K562 (cell line): ENCODE results near the gene EGFR. TPM values are rescaled to one million over a fixed set of nuclear protein-coding genes. Genes with fewer than 3 reads are reported as not detected.

Source experiments
- CEBPG ChIP-seq, 3 experiments: fragments of 200-800 bp in 1 of 3; sonication (Bioruptor generic) in 1 of 3; sonication (generic) in 1 of 3; formaldehyde crosslinking in 1 of 3; IDR thresholded peaks in 2 of 3; conservative IDR thresholded peaks in 1 of 3; 2 replicates each; pipeline versions ENCODE4 v1.6.1 to v1.8.0; 2016 to 2022; ENCODE audit warnings: missing compliant biosample characterization in 2 of 3, missing genetic modification characterization in 2 of 3, mild to moderate bottlenecking in 1 of 3, missing genetic modification reagents in 1 of 3
- CHD2 ChIP-seq: IDR thresholded peaks from 2 replicates; pipeline ENCODE4 v1.6.1; 2011; ENCODE audit warnings: low read depth, low read length
- FOXA1 ChIP-seq: fragments of 450-650 bp; IDR thresholded peaks from 2 replicates; pipeline ENCODE4 v1.6.1; 2016; ENCODE audit warnings: mild to moderate bottlenecking, borderline replicate concordance
- FOXP1 ChIP-seq: sonication (generic); formaldehyde crosslinking; IDR thresholded peaks from 2 replicates; pipeline ENCODE4 v1.8.0; 2022; ENCODE audit warnings: mild to moderate bottlenecking, missing genetic modification reagents
- MXI1 ChIP-seq: IDR thresholded peaks from 2 replicates; pipeline ENCODE4 v1.6.1; 2011; ENCODE audit warnings: low read depth, mild to moderate bottlenecking, improper control_type of control experiment, low read length
- NFIC ChIP-seq: fragments of 450-650 bp; IDR thresholded peaks from 2 replicates; pipeline ENCODE4 v1.6.1; 2017; ENCODE audit warnings: mild to moderate bottlenecking, inconsistent platforms
- NFRKB ChIP-seq: fragments of 450-650 bp; IDR thresholded peaks from 2 replicates; pipeline ENCODE4 v1.6.1; 2016; ENCODE audit warnings: low read depth
- POLR2G ChIP-seq: fragments of 200-400 bp; formaldehyde crosslinking; IDR thresholded peaks from 2 replicates; pipeline ENCODE4 v1.6.1; 2017; ENCODE audit warnings: low read depth, mild to moderate bottlenecking, antibody characterized with exemption, low read length, moderate library complexity
- TOE1 ChIP-seq, 2 experiments: fragments of 450-650 bp in 1 of 2; sonication (generic) in 1 of 2; formaldehyde crosslinking in 1 of 2; IDR thresholded peaks; 2 replicates each; pipeline versions ENCODE4 v1.7.1 to v1.8.0; 2016 to 2022; ENCODE audit warnings: borderline replicate concordance in 2 of 2, mild to moderate bottlenecking in 2 of 2, antibody characterized with exemption in 1 of 2, inconsistent platforms in 1 of 2, low read depth in 1 of 2, missing genetic modification reagents in 1 of 2, moderate library complexity in 1 of 2
- ZC3H8 ChIP-seq: fragments of 450-650 bp; IDR thresholded peaks from 2 replicates; pipeline ENCODE4 v1.6.1; 2017
- ZNF77 ChIP-seq: fragments of 250-450 bp; sonication (Bioruptor Pico); IDR thresholded peaks from 2 replicates; pipeline ENCODE4 v1.5.0; 2020
- polyA plus RNA-seq, 8 experiments: library from polyadenylated mRNA; depleted of rRNA in 4 of 8; stranded (reverse) in 5 of 8; unstranded in 3 of 8; fragments of >200 nt; fragmentation: Nextera tagmentation in 2 of 8; fragmentation: Illumina TruSeq in 1 of 8; extraction: Ambion mirVana in 2 of 8; extraction: Trizol in 1 of 8; gene quantifications; 2 replicates each; pipeline versions ENCODE4 v1.2.1 to v1.2.3, GENCODE V29; 2011 to 2014; ENCODE audit warnings: inconsistent platforms in 1 of 8, missing spikeins in 1 of 8
- total RNA-seq, 7 experiments: library from RNA; depleted of rRNA in 6 of 7; stranded (reverse); fragments of >200 nt in 6 of 7; fragmentation: Illumina TruSeq in 2 of 7; extraction: Trizol in 2 of 7; gene quantifications; 2 replicates each; pipeline versions ENCODE4 v1.2.1 to v1.2.3, GENCODE V29; 2011 to 2021; ENCODE audit warnings: low replicate concordance in 1 of 7
- TF ChIP-seq, protein P1 (sequence below): fragments of 450-650 bp; conservative IDR thresholded peaks from 2 replicates; pipeline ENCODE4 v1.6.1; 2016; ENCODE audit warnings: missing genetic modification characterization, low read depth, mild to moderate bottlenecking, control low read depth, missing compliant biosample characterization
- TF ChIP-seq, protein P2 (sequence below): fragments of 150-350 bp; IDR thresholded peaks from 2 replicates; pipeline ENCODE4 v1.6.1; 2014; ENCODE audit warnings: low read depth, mild to moderate bottlenecking, low read length, borderline replicate concordance
- TF ChIP-seq, protein P3 (sequence below): sonication (generic); formaldehyde crosslinking; IDR thresholded peaks from 2 replicates; pipeline ENCODE4 v1.8.1; 2023; ENCODE audit warnings: mild to moderate bottlenecking, missing genetic modification reagents, moderate library complexity
- TF ChIP-seq, protein P4 (sequence below): fragments of 250-450 bp; sonication (Bioruptor Pico); IDR thresholded peaks from 2 replicates; pipeline ENCODE4 v1.5.0; 2022; ENCODE audit warnings: mild to moderate bottlenecking
- TF ChIP-seq, protein P5 (sequence below): sonication (generic); formaldehyde crosslinking; IDR thresholded peaks from 2 replicates; pipeline ENCODE4 v1.8.0; 2022; ENCODE audit warnings: mild to moderate bottlenecking, low read depth, missing genetic modification reagents

The EGFR gene
- total and polyA plus RNA-seq, 9 of the 15 experiments (the other 6 are each of a cell fraction or from before 2014, with no cell fraction given) = 0.13 TPM; not detected in 8

DNA sequence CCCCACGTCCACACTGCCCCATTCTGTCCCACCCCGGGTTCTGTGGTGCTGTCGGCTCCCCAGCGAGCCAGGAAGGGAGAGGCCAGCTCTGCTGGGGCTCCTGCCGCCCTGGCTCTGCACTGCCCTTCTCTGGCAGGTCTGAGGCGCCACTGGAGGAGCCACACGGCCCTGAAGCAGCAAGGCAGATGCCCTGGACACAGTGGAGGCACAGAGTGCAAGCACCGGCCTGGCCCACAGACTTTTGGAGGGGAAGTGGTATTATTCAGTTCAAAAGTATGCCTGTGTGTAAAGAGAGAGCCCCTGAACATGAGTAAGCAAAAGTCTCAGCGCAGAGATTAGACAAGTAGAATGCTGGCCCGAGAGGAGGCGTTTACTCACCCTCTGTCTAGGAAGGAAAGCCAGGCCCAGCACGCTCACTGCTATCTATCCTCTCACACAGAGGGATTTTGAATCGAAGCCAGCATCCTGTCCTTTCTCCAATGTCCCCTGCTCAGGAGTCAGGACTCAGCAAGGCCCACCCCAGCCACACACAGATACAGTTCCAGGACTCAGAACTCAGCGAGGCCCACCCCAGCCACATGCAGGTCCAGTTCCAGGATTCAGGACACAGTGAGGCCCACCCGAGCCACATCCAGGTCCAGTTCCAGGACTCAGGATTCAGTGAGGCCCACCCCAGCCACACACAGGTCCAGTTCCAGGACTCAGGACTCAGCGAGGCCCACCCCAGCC is 115.0 kb downstream of the EGFR start (continued):
- TF ChIP-seq, protein P1, sequence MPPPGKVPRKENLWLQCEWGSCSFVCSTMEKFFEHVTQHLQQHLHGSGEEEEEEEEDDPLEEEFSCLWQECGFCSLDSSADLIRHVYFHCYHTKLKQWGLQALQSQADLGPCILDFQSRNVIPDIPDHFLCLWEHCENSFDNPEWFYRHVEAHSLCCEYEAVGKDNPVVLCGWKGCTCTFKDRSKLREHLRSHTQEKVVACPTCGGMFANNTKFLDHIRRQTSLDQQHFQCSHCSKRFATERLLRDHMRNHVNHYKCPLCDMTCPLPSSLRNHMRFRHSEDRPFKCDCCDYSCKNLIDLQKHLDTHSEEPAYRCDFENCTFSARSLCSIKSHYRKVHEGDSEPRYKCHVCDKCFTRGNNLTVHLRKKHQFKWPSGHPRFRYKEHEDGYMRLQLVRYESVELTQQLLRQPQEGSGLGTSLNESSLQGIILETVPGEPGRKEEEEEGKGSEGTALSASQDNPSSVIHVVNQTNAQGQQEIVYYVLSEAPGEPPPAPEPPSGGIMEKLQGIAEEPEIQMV (tag) = no peak
- TF ChIP-seq, protein P2, sequence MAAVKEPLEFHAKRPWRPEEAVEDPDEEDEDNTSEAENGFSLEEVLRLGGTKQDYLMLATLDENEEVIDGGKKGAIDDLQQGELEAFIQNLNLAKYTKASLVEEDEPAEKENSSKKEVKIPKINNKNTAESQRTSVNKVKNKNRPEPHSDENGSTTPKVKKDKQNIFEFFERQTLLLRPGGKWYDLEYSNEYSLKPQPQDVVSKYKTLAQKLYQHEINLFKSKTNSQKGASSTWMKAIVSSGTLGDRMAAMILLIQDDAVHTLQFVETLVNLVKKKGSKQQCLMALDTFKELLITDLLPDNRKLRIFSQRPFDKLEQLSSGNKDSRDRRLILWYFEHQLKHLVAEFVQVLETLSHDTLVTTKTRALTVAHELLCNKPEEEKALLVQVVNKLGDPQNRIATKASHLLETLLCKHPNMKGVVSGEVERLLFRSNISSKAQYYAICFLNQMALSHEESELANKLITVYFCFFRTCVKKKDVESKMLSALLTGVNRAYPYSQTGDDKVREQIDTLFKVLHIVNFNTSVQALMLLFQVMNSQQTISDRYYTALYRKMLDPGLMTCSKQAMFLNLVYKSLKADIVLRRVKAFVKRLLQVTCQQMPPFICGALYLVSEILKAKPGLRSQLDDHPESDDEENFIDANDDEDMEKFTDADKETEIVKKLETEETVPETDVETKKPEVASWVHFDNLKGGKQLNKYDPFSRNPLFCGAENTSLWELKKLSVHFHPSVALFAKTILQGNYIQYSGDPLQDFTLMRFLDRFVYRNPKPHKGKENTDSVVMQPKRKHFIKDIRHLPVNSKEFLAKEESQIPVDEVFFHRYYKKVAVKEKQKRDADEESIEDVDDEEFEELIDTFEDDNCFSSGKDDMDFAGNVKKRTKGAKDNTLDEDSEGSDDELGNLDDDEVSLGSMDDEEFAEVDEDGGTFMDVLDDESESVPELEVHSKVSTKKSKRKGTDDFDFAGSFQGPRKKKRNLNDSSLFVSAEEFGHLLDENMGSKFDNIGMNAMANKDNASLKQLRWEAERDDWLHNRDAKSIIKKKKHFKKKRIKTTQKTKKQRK = no peak
- TF ChIP-seq, protein P3, sequence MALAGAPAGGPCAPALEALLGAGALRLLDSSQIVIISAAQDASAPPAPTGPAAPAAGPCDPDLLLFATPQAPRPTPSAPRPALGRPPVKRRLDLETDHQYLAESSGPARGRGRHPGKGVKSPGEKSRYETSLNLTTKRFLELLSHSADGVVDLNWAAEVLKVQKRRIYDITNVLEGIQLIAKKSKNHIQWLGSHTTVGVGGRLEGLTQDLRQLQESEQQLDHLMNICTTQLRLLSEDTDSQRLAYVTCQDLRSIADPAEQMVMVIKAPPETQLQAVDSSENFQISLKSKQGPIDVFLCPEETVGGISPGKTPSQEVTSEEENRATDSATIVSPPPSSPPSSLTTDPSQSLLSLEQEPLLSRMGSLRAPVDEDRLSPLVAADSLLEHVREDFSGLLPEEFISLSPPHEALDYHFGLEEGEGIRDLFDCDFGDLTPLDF (CRISPR knock-in tag) = no peak
- TF ChIP-seq NFIC (peak; percentile 71), FOXP1 (no peak), POLR2G (peak; percentile 46; the same call in 1 of the 2 replicates), TOE1 (IDR thresholded peaks at IDR 0.05; ENCODE audit: borderline replicate concordance) (no peak), TOE1 (CRISPR knock-in tag; IDR thresholded peaks at IDR 0.05; ENCODE audit: borderline replicate concordance, low read depth) (no peak), CHD2 (no peak), FOXA1 (no peak), ZNF77 (CRISPR knock-in tag) (no peak), MXI1 (no peak), ZC3H8 (no peak), CEBPG (CRISPR knock-in tag; IDR thresholded peaks at IDR 0.05) (no peak), CEBPG (tag; conservative IDR thresholded peaks at IDR 0.05 in 1 of 2, IDR thresholded peaks at IDR 0.05 in 1 of 2) (no peak), NFRKB (no peak)
- TF ChIP-seq, protein P4, sequence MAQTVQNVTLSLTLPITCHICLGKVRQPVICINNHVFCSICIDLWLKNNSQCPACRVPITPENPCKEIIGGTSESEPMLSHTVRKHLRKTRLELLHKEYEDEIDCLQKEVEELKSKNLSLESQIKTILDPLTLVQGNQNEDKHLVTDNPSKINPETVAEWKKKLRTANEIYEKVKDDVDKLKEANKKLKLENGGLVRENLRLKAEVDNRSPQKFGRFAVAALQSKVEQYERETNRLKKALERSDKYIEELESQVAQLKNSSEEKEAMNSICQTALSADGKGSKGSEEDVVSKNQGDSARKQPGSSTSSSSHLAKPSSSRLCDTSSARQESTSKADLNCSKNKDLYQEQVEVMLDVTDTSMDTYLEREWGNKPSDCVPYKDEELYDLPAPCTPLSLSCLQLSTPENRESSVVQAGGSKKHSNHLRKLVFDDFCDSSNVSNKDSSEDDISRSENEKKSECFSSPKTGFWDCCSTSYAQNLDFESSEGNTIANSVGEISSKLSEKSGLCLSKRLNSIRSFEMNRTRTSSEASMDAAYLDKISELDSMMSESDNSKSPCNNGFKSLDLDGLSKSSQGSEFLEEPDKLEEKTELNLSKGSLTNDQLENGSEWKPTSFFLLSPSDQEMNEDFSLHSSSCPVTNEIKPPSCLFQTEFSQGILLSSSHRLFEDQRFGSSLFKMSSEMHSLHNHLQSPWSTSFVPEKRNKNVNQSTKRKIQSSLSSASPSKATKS (CRISPR knock-in tag) = no peak
- TF ChIP-seq, protein P5, sequence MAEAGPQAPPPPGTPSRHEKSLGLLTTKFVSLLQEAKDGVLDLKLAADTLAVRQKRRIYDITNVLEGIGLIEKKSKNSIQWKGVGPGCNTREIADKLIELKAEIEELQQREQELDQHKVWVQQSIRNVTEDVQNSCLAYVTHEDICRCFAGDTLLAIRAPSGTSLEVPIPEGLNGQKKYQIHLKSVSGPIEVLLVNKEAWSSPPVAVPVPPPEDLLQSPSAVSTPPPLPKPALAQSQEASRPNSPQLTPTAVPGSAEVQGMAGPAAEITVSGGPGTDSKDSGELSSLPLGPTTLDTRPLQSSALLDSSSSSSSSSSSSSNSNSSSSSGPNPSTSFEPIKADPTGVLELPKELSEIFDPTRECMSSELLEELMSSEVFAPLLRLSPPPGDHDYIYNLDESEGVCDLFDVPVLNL (CRISPR knock-in tag) = no peak
